Fibroblast of lung (primary cell): ENCODE data around the gene HOXC5. TPM values are rescaled to one million over a fixed set of nuclear protein-coding genes. Genes with fewer than 3 reads are reported as not detected.

Experiments used
- DNase-seq, 2 donors: peaks; one replicate each; pipeline versions ENCODE4 v3.0.0 to v3.0.0-alpha.2; 2010; ENCODE audit warnings: low read depth in 2 of 2
- H2AFZ ChIP-seq: 2 replicates; pipeline ENCODE4 v1.5.1; 2012; ENCODE audit warnings: low read length, control low read depth, inconsistent platforms
- H3K27ac ChIP-seq: 2 replicates; pipeline ENCODE4 v1.5.1; 2011; ENCODE audit warnings: low read length, control low read depth; ENCODE audit not compliant: insufficient read depth
- H3K27me3 ChIP-seq: 2 replicates; pipeline ENCODE4 v1.5.1; 2011; ENCODE audit warnings: mild to moderate bottlenecking, low read length; ENCODE audit not compliant: control insufficient read depth, insufficient read depth
- H3K36me3 ChIP-seq: 2 replicates; pipeline ENCODE4 v1.5.1; 2011; ENCODE audit warnings: low read length; ENCODE audit not compliant: control insufficient read depth, insufficient read depth
- H3K4me1 ChIP-seq: 2 replicates; pipeline ENCODE4 v1.5.1; 2011; ENCODE audit warnings: low read length; ENCODE audit not compliant: control insufficient read depth, insufficient read depth; ENCODE audit errors: extremely low read depth
- H3K4me2 ChIP-seq: 2 replicates; pipeline ENCODE4 v1.5.1; 2011; ENCODE audit warnings: low read length, control low read depth; ENCODE audit not compliant: insufficient read depth; ENCODE audit errors: extremely low read depth
- H3K4me3 ChIP-seq, 4 experiments: fragments of 200-600 bp in 1 of 4; sonication (generic) in 1 of 4; replicated peaks in 1 of 4; 2 replicates each; pipeline ENCODE4 v1.5.1; 2011 to 2016; ENCODE audit warnings: low read length in 4 of 4, low read depth in 3 of 4, mild to moderate bottlenecking in 3 of 4, control low read depth in 2 of 4, inconsistent platforms in 1 of 4, mixed read lengths in 1 of 4; ENCODE audit not compliant: insufficient read depth in 1 of 4; ENCODE audit errors: control extremely low read depth in 1 of 4
- H3K79me2 ChIP-seq: 2 replicates; pipeline ENCODE4 v1.5.1; 2012; ENCODE audit warnings: mild to moderate bottlenecking, low read length, inconsistent platforms; ENCODE audit not compliant: control insufficient read depth, insufficient read depth
- H3K9ac ChIP-seq: 2 replicates; pipeline ENCODE4 v1.5.1; 2011; ENCODE audit warnings: mild to moderate bottlenecking, low read length, control low read depth; ENCODE audit not compliant: insufficient read depth
- H3K9me3 ChIP-seq: 2 replicates; pipeline ENCODE4 v1.5.1; 2012; ENCODE audit warnings: low read depth, low read length; ENCODE audit not compliant: control insufficient read depth, insufficient read depth
- H4K20me1 ChIP-seq: 2 replicates; pipeline ENCODE4 v1.5.1; 2011; ENCODE audit warnings: low read length; ENCODE audit not compliant: control insufficient read depth, insufficient read depth; ENCODE audit errors: extremely low read depth
- EZH2 ChIP-seq: IDR thresholded peaks from 2 replicates; pipeline ENCODE4 v1.5.1; 2012; ENCODE audit warnings: low read length, control low read depth, mild to moderate bottlenecking; ENCODE audit errors: missing control alignments
- polyA plus RNA-seq, 2 donors: library from polyadenylated mRNA; depleted of rRNA in 1 of 2; stranded (reverse) in 1 of 2; unstranded in 1 of 2; fragments of >200 nt; gene quantifications; 2 replicates each; pipeline ENCODE4 v1.2.1, GENCODE V29; 2011 to 2012; ENCODE audit warnings: missing spikeins in 1 of 2
- total RNA-seq: library from RNA; depleted of rRNA; stranded (reverse); fragments of >200 nt; gene quantifications from 2 replicates; pipeline ENCODE4 v1.2.1, GENCODE V29; 2014
- TF ChIP-seq, protein P1 (sequence below), 2 donors: IDR thresholded peaks in 1 of 2; conservative IDR thresholded peaks in 1 of 2; 1 replicate in 1 of 2; 2 replicates in 1 of 2; pipeline ENCODE4 v1.5.1; 2011 to 2012; ENCODE audit warnings: low read length in 2 of 2, control low read depth in 1 of 2, inconsistent platforms in 1 of 2, low read depth in 1 of 2, mild to moderate bottlenecking in 1 of 2

HOXC5 gene
- total and polyA plus RNA-seq, 2 donors (not counting 1 experiment from before 2014, with no cell fraction given) = under 0.01 to 0.07 TPM

DNA sequence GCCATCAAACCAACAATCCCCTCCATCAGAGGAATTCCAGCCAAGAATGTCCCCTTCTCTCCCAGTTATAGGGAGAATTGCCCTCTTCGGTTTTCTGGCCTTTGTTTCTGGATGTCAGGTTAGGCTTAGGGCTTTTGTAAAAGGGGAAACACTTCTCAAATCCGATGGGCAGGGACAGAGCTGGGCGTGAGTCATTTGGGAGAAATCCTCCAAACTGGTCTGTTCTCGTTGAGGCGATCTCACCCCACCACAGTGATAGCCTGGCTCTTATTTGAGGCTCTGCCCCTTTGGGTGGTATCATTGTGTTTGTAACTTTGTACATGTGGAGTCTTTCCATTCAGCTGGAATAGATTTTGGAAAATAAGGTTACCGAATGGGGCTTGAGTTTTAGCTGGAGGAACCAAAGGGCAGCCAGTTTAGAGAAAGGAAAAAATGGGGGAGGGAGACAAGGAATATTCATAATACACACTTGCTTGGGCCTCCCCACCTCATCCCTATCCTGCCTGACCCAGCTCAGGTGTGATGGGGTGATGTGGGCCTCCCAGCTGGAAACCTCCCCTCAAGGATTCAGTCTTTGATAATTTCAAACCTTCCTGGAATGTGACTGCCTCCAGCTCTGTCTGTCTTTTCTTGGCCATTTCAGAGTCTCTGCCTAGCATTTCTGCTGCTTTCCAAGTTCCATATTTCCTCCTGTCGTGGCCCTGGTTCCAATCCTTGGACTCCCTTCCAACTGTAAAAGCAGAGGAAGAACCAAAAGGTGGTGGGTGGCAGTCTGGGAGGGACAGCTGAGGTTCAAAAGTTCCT, 28.3 kb downstream of the HOXC5 start:
- Histone ChIP-seq H2AFZ (no peak overlapping the region), H3K27me3 (peaks cover 4% of the 10 kb centered on the region), H4K20me1 (no peaks in the 10 kb centered on the region), H3K27ac (no peak overlapping the region), H3K9me3 (no peaks in the 10 kb centered on the region), H3K9ac (no peak overlapping the region), H3K79me2 (no peaks in the 10 kb centered on the region), H3K36me3 (no peaks in the 10 kb centered on the region), H3K4me1 (no peaks in the 10 kb centered on the region), H3K4me2 (no peak overlapping the region), H3K4me3 (no peak overlapping the region)
- no peak for DNase-seq
- TF ChIP-seq, protein P1, sequence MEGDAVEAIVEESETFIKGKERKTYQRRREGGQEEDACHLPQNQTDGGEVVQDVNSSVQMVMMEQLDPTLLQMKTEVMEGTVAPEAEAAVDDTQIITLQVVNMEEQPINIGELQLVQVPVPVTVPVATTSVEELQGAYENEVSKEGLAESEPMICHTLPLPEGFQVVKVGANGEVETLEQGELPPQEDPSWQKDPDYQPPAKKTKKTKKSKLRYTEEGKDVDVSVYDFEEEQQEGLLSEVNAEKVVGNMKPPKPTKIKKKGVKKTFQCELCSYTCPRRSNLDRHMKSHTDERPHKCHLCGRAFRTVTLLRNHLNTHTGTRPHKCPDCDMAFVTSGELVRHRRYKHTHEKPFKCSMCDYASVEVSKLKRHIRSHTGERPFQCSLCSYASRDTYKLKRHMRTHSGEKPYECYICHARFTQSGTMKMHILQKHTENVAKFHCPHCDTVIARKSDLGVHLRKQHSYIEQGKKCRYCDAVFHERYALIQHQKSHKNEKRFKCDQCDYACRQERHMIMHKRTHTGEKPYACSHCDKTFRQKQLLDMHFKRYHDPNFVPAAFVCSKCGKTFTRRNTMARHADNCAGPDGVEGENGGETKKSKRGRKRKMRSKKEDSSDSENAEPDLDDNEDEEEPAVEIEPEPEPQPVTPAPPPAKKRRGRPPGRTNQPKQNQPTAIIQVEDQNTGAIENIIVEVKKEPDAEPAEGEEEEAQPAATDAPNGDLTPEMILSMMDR (conservative IDR thresholded peaks at IDR 0.05 in 1 of 2, IDR thresholded peaks at IDR 0.05 in 1 of 2; ENCODE audit: low read depth in 1 of 2, low read length in 2 of 2) = no peak
- no peak for TF ChIP-seq EZH2

DNA sequence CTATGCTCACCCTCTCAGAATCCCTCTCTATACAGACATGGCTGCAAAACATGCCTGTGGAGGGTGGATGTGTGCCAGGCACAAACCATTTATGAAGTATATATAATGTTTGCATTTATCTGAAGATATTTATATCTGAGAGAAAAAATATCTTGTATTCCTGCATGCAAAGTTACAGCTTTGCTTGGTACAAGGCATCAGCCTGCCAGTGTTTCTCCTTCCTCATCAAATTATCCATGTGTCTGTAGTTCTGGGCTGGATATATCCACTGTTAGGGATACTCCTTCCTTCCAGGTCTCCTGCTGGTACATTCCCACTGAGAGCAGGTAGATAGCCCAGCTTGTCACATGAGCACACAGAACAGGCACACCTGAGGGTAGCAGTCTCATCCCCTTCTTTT, 32.8 kb downstream of the HOXC5 start:
- no peak overlapping the region for H3K9ac ChIP-seq
- H4K20me1 ChIP-seq = no peaks in the 10 kb centered on the region
- H3K36me3 ChIP-seq = no peaks in the 10 kb centered on the region
- no peaks in the 10 kb centered on the region for H3K79me2 ChIP-seq
- no peak for DNase-seq
- no peak overlapping the region for H3K4me2 ChIP-seq
- H3K4me1 ChIP-seq = no peaks in the 10 kb centered on the region
- no peak overlapping the region for H2AFZ ChIP-seq
- no peak overlapping the region for H3K27ac ChIP-seq
- TF ChIP-seq EZH2 = no peak
- TF ChIP-seq, protein P1 (conservative IDR thresholded peaks at IDR 0.05 in 1 of 2, IDR thresholded peaks at IDR 0.05 in 1 of 2; ENCODE audit: low read depth in 1 of 2, low read length in 2 of 2) = no peak
- H3K4me3 ChIP-seq = no peak overlapping the region
- H3K9me3 ChIP-seq = no peaks in the 10 kb centered on the region
- peaks cover 4% of the 10 kb centered on the region for H3K27me3 ChIP-seq

DNA sequence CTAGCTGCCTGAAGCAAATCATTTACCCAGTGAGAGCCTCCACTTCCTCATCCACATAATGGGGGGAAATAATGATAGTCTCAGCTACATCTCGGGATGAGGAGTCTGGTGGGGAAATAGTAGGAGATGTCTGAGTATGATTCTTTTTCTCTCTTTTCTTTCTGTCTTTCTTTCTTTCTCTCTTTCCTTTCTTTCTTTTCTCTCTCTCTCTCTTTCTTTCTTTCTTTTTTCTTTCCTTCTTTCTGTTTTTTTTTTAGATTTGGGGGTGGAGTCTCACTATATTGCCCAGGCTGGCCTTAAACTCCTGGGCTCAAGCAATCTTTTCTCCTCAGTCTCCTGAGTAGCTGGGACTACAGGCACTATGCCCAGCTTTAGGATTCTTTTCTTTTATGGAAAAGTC, 33.6 kb downstream of the HOXC5 start:
- DNase-seq = no peak
- H3K9ac ChIP-seq = no peak overlapping the region
- H3K4me1 ChIP-seq = no peaks in the 10 kb centered on the region
- H3K9me3 ChIP-seq = no peaks in the 10 kb centered on the region
- no peak overlapping the region for H3K4me3 ChIP-seq
- H3K79me2 ChIP-seq = no peaks in the 10 kb centered on the region
- TF ChIP-seq, protein P1 (conservative IDR thresholded peaks at IDR 0.05 in 1 of 2, IDR thresholded peaks at IDR 0.05 in 1 of 2; ENCODE audit: low read depth in 1 of 2, low read length in 2 of 2) = no peak
- TF ChIP-seq EZH2 = no peak
- H4K20me1 ChIP-seq = no peaks in the 10 kb centered on the region
- H3K36me3 ChIP-seq = no peaks in the 10 kb centered on the region
- H3K27me3 ChIP-seq = peaks cover 4% of the 10 kb centered on the region
- H2AFZ ChIP-seq = no peak overlapping the region
- no peak overlapping the region for H3K4me2 ChIP-seq
- no peak overlapping the region for H3K27ac ChIP-seq
